GM21723 (cell line): ENCODE measurements around the gene CELF3.
"Not testable (repeated sequence)": the region's sequence is repeated elsewhere in the genome, so short reads cannot be mapped to it uniquely, and the experiment has no call there.

Source experiments
- ATAC-seq: cut with Tn5 transposase; IDR thresholded peaks from one replicate; pipeline ENCODE4 v1.9.1; 2021; ENCODE audit warnings: mild to moderate bottlenecking, moderate library complexity; ENCODE audit not compliant: unreplicated experiment

CELF3 gene

DNA sequence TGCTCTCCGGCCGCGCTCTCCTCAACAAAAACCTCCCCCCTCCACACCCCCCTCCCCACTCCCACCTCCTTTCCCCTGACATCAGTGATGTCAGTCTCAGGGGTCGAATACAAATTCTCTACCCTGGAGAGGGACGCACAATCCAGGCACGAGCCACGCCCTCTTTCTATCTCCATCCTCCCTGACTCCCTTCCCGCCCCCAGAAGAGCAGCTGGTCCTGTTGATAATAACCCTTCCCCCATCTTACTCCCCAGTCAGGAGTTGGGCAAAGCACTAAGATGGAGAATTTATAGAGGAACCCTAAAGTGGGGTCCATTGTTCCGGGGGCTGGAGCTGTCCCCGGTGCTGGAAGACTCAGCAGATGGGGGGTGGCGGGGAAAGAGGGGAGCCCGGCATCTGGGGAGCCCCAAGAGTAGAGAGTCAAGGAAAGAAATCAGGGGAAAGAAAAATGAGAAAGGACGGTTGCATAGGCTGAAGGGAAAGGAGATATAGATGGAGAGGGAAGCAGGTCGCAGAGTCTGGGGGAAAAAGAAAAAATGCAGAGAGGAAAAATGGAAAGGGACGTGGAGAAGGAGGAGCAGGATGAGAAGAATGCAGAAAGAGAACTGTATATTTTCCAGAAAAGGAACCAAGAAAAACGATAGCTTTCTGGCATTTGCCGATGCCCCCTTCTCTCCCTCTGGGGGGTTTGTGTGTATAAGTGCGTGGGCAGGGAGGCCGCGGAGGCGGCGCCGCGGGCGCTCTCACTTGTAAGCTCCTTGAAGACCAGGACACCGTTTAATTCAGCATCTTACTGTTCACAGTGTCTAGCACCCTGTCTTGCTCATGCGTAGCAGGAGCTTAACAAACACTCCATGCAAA, at the start of gene CELF3:
Gene CELF3, minus strand, starts transcription at position 33 of the 861 bp plus-strand sequence. CDS start 783 bp downstream, outside the sequence.
- ATAC-seq = no peak

DNA sequence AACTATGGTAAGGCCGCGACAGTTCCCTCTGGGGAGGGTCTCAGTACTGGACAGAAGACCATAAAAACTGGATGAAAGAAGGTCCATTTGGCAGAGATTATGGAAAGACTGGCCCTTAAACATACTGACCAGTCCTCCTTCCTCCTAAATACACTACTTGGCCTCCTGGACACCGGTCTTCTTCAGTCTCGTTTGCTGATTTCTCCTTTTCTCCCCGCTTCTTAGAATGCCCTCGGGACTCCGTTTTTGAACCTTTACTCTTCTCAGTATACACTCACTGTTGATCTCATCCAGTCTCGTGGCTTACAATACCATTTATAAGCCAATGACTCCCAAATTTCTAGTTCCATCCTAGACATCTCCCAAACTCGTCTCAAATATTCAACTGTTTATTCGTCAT, 47.4 kb upstream of the CELF3 start:
- ATAC-seq = no peak

DNA sequence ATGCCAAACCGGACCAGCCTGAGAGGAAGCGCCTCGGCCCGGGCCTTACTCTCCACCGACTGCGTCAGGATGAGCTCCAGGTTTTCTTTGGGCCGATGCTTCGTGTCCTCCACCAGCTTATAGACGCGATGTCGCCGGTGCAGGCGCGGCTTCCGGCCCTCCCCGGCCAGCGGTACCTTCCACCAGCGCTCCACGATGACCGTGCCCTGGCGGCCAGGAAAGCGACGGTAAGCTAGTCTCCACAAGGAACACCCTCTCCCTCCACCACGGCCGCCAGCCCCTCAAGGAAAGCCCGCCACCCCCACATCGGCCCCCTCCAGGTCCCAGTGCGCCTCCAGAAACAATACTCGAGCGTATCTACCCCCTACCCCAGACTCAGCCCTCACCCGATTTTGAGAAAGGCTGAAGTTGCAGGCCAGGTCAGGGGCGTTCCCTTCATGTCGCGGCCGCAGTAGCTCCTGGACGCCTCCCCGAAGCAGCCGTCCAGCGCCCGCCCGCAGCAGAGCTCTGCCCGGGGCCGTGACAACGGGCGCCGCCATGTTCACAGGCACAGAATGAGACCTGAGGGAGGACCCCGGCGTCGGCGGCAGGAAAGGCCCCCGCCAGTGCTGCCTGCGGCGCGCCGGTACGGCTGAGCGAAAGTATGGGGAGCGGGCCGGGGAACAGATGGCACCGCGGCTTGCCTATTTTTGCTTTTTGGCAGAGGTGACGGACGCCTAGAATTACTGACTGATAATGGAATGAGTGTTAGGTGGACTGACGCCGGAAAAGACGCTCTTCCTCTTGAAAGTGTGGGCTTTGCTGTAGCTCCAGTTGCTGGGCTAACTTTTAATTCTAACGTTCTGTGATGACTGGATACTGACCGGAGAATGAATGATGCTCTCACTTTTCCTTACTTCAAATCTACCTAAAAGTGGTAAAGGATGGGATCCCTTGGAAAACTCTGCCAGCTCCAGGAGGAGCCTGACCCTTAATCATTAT, 46.6 kb upstream of the CELF3 start, which contains the start of gene MRPL9:
Gene MRPL9, minus strand, starts transcription at position 556 of the 981 bp plus-strand sequence. Its CDS starts 17 bp downstream, at position 539.
- peak; percentile 87 for ATAC-seq

DNA sequence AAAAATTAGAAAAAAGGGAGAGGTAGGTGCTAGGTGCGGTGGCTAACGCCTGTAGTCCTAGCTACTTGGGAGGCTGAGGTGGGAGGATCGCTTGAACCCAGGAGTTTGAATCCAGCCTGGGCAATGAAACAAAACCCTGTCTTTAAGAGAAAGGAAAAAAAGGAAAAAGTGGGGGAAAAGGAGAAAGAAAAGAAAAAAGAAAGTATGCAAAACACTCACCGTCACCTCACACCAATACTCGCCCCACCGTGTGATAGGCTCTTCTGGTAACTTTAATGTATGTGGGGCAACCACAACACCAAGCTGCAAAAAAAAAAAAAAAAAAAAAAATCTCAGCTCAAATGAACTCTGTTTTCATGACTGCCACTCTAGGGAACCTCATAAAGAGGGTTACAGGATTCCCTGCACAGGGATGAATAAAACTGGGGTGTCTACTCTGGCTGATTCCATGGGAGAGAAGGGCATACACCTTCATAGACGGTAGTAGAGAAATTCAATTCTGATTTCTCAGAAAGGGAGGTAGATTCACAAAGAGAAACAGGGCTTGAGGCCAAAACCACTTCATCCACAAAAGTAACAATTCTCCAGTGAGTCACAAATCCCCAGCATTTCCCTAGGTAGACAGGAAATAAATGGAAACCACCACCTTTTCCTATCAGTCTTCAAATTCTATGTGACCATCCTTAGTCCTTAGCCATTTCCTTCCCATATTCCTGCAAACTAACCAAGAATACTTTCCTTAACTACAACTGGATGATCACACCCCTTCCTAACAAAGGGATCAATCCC, 44.2 kb upstream of the CELF3 start:
- no peak for ATAC-seq

DNA sequence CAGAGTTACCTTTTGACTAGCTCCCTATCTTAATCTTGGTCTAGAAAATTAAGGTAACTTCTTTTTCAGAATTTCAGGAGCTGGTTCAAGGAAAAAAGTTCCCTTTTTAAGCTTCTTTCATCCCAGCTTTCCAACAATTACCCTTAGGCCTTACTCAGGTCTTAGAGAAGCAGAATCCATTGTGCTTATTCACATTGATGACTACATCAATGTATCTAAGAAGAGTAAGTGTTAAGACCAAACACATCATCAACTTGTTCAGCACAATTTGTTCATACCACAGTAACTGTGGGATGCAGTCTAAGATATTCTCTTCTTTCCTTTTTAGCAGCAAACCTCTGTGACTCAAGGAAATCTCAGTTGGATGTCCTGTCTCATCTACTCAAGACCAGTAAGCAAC, 42.6 kb upstream of the CELF3 start:
- no peak for ATAC-seq

DNA sequence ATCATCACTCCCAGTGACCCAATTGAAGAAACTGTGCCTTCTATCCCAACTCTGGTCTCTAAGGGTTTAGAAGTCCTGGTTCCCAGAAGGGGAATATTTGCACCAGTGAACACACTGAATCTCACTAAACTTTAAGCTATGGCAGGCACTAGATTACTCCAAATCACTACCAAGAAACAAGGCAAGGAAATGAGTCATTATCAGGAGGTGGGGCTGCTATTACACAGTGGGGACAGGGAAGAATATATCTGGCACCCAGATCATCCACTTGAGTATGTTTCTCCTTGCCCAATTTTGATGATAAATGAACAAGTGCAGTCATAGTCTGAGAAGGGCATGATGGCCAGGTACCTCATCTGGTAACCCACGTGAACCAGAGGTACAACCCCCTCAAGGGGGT, 39.7 kb upstream of the CELF3 start:
- no peak for ATAC-seq

DNA sequence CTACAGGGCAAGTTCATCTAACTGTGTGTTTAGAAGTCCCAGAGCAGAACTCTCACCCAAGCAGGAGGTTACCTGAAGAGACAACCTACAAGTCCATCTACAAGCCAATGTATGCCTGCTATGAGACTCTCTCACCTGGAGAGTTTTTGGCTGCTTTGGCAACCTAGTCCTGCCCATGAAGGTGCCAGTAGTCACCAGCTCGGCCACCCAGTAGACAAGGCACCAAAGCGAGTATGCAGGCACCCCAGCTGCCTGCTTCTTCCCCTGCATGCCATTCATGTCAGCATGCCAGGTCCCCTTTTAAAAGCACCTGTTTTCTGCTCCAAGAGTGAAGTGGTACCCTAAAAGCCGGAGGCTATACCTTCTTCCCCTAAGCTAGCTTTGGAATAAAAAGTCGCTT, 24.9 kb upstream of the CELF3 start:
- ATAC-seq = no peak

DNA sequence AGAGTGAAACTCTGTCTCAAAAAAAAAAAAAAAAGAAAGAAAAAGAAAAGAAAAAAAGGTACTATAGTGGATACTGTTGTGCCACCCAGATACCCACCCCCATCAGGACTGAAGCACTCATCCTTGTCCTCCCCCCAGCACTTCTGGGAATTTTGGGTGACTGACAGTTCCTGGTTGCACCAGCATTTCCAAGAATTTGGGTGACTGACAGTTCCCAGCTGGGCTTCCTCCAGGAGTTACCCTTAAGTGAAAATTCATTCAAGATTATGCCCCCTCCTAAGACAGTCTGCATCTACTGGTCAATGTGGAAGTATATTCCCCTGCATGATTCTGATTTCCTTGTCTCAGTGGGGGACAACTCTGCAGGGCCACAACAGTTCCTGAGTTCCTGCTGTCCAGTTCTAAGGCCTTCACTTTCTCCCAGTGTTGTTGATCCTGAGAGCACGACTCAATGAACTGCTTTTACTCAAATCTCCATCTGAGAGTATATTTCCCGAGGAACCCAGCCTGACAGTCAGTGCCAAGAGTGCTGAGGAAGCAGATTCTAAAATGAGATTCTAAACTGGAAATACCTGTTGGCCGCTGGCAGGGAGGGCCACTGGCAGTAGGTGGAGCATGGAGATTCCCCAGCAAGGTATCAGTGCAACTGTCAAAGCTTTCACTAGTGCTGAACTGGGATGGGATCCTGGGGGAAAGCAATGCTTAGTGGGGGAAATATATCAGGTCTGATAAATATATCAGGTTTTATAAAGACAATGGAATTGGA, 23.2 kb upstream of the CELF3 start:
- ATAC-seq = no peak

DNA sequence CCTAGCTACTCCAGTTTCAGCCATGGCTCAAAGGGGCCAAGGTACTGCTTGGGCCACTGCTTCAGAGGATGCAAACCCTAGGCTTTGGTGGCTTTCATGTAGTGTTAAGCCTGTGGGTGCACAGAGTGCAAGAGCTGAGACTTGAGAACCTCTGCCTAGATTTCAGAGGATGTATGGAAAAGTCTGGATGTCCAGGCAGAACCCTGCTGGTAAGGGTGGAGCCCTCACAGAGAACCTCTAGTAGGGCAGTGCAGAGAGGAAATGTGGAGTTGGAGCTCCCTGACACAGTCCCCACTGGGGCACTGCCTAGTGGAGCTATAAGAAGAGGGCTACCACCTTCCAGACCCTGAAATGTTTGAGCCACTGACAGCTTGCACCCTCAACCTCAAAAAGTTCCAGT, 20.9 kb upstream of the CELF3 start:
- ATAC-seq = no peak

DNA sequence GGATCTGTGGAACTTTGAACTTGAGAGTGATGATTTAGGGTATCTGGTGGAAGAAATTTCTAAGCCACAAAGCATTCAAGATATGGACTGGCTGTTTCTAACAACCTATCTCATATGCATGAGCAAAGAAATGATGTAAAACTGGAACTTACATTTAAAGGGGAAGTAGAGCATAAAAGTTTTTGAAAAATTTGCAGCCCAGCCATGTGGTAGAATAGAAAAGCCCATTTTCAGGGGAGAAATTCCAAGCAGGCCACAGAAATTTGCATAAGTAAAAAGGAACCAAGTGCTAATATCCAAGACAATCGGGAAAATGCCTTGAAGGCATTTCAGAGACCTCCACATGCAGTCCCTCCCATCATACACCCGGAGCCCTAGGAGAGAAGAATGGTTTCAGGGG, 20.4 kb upstream of the CELF3 start:
- ATAC-seq = no peak

DNA sequence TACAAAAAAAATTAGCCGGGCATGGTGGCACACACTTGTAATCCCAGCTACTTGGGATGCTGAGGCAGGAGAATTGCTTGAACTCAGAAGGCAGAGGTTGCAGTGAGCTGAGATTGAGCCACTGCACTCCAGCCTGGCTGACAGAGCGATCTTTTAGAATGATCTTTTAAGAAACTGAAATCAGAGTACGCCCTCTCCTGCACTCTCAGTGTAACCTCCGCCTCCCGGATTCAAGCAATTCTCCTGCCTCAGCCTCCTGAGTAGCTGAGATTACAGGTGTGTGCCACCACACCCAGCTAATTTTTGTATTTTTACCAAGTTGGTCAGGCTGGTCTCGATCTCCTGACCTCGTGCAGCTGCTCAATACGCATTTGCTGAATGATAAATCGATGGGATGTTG, 17.4 kb upstream of the CELF3 start:
- ATAC-seq = not testable (repeated sequence)

DNA sequence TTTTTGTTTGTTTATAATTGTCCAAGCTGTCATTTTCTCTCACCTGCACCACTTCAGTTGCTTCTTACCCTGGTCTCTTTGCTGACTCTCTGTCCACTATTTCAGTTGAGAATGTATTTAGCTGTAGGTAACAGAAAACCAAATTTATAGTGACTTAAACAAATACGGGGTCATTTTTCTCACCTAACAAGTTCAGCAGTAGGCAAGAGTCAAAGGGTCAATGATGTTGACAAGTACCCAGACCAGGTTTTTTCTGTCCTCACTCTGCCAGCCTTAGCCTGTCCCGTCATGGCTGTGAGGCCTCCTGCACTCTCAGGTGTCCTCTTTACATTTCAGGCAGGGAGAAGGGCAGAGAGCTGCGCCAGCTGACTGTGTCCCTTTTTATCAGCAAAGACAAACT, 16.5 kb upstream of the CELF3 start:
- ATAC-seq = no peak

DNA sequence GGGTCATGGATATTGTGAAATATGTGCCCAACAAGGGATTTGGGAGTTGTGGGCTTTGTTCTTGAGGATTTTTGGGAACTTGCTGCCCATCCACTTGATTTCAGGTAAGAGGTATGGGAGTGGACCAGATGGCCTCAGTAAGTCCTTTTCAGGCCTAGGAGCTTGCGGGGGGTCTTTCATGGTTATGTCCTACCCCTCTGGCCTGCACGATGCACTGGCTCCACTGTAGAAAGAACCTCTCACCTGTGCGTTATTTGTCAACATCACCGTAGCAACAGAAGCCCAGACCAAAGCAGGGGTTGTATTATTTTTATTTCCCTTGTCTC, 13.3 kb upstream of the CELF3 start:
- no peak for ATAC-seq

DNA sequence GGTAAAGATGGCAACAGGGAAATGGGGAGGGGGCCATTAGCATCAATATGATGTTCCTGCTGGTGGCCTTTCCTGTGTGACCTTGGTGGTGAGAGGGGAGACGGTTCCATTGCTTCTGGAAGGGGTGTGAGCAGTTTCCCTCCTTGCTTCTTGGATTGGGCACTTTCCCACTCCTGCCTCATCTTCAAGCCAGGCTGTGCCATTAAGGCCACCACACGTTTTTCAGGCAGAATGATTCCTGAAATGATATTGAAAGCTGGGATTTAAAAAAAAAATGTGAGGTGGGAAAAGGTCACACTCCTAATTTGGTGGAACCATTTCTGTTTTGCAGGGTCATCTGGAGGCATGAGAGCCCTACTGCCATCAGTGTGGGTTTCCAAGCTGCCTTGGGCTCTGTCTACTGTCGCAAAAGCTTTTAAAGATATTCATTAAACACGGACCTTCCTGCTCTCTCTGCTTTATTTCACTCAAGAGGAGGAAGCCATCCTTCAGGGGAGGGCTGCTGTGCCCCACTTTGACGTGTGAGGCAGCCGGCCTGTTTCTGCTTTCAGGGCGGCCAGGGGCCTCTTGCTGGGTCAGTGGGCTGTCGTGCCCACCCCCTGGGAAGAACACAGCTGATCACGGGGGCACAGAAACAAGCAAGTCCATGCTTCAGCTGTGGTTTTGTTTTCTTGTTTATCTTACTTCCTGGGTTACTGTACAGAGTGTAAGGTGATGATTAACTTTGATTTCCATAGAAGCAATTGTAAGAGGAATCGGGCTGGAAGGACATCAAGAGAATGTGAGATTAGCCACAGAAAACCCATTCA, 12.8 kb upstream of the CELF3 start:
- no peak for ATAC-seq

DNA sequence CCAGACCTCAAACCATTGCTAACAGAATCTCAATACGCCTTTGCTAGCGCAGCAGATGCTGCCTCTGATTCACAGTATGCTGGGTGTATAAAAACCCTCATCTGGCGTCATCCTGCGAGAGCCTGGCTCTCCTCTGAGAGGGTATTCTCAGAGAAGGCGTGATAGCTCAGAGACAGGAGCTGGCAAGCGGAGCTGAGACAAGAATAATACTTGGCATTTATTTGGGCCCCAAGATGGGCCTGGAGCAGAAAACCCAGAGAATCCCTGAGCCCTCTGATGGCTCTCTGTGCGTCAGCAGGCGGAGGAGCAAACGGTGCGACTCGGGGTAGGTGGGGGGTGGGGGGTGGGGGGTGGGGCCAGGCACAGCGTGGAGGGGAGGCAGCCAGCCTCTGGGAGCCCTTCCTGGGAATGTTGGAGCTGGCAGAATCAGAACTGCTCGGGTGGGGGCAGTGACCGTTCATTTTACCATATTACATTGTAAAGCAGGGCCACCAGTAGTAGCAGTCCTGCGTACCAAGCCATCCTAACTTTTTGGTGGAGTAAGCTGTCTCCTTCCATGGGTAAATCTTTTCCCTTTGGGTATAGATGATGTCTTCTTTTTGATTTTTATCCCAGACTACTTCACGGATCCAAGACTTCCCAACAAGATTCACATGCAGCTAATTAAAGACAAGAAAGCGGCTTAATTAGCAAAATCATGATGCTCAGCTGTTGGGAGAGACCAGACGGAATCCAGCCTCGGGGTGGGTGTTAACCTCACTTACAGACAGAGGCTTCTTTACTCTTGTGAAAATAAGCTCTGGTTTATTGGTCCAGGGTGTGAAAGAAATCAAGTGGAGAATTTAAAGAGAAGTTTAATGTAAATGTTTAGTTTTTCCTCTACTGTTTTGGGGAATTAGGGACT, 11.8 kb upstream of the CELF3 start:
- ATAC-seq = no peak

DNA sequence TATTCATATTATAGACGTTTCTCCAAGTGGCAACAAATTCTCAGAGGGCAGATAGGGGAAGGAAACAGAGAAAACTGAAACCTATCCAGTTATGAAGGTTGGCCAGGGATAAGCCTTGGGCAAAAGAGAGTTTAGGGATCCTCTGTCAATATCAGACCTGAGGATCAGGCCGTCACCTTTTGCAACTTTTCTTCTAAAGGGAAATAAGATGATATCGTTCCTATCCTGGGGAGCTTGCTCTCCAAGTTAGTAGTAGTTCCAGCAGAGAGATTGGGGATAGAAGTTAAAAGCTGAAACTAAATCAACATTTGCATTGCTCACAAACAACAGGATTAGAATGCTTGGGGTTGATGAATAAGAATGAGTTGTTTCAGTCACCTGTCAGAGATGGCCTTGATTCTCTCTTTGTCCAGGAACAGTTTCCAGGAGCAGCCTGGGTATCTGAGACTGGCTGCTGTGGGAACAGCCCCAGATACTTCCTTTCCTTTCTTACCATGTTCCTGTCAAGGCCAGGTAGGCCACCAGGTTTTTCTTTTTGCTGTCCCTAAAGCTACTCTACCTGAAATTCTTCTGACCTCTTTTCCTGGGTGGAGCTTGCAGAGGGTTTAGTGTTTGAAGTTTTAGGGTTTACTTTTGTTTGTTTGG, 7.2 kb upstream of the CELF3 start:
- ATAC-seq = no peak

DNA sequence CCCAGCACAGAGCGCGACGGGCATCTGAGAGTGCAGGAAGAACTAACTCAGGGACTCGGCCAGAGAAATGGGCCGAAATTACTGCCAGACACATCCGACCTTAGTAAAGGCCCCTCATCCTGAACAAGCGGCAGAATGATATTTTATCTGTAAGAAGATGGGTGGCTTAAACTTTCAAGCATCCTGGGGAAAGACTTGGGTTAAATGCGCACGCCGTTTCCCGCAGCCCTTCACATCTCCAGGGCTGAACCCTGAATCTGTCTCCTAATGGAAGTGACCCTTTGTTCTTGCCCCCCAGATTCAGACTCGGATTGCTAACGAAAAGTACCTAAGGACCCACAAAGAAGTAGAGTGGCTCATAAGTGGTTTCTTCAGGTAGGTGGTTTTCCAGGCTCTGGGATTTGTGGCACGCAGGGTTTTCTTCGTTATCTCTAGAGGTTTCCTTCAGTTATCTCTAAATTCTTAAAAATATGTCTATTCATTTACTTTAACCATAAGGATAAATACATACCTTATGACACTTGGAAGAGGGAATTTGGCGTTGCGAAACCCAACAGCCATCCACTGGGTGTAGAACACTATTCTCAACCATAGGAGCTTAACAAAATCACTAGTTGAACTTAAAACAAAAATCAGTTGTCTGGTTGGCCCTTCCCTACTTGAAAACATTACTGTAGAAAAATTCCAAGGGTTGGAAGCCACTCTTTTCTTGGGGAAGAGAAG, 5.3 kb upstream of the CELF3 start:
- no peak for ATAC-seq
